ENCODE results near the gene PFN4.

PFN4 gene

GRCh38 chr2:24076849-24077534, 46.1 kb downstream of the PFN4 start:
- DNase-seq = no peak

- peak; percentile 94 for DNase-seq
Measured at GRCh38 chr2:24075915-24076848, 47.0 kb downstream of the PFN4 start, which contains the start of gene SF3B6. Gene SF3B6, minus strand, starts transcription at chr2:24076326. Its CDS starts 97 bp downstream, at chr2:24076229.

GRCh38 chr2:24075259-24075658, 47.9 kb downstream of the PFN4 start:
- no peak for DNase-seq

GRCh38 chr2:24073816-24074215, 49.3 kb downstream of the PFN4 start:
- DNase-seq = no peak

- no peak for DNase-seq
Measured at GRCh38 chr2:24072259-24072658, 50.9 kb downstream of the PFN4 start.

GRCh38 chr2:24065341-24065740, 57.8 kb downstream of the PFN4 start:
- no peak for DNase-seq
